ENCODE data around the gene SIGLEC14.

SIGLEC14 gene

GRCh38 chr19:51686171-51686570 is 39.5 kb upstream of the SIGLEC14 start:
- H4K20me1 ChIP-seq (ENCODE audit: control insufficient read depth, insufficient read depth, low read depth, low read length), result no peaks in the 10 kb centered on the region
- H3K79me2 ChIP-seq (ENCODE audit: control insufficient read depth, low read length), result no peaks in the 10 kb centered on the region
- H3K27me3 ChIP-seq (ENCODE audit: control insufficient read depth, low read length), result peaks cover 11% of the 10 kb centered on the region
- H3K4me2 ChIP-seq (ENCODE audit: low read length), result no peak overlapping the region
- no peaks in the 10 kb centered on the region for H3K36me3 ChIP-seq (ENCODE audit: control insufficient read depth, low read length)
- H3K27ac ChIP-seq (ENCODE audit: low read depth, low read length), result no peak overlapping the region
- H3K4me1 ChIP-seq (ENCODE audit: control insufficient read depth, low read length), result peaks cover 24% of the 10 kb centered on the region
- H3K9me2 ChIP-seq (replicated peaks; ENCODE audit: control insufficient read depth, low read length), result no peaks in the 10 kb centered on the region
- no peaks in the 10 kb centered on the region for H3F3A ChIP-seq (ENCODE audit: control insufficient read depth, insufficient read depth)
- peaks cover 19% of the 10 kb centered on the region for H3K9me3 ChIP-seq (ENCODE audit: control insufficient read depth, insufficient read depth, low read length)
- no peak overlapping the region for H3K4me3 ChIP-seq (ENCODE audit: low read length)
- TF ChIP-seq CTCF (IDR thresholded peaks at IDR 0.05; ENCODE audit: low read depth, low read length, poor library complexity, severe bottlenecking) (no peak), EZH2phosphoT487 (IDR thresholded peaks at IDR 0.05; ENCODE audit: borderline replicate concordance, low read length) (no peak)

GRCh38 chr19:51681286-51681941 is 34.8 kb upstream of the SIGLEC14 start:
- TF ChIP-seq EZH2phosphoT487 (IDR thresholded peaks at IDR 0.05; ENCODE audit: borderline replicate concordance, low read length), result no peak
- no peak for TF ChIP-seq CTCF (IDR thresholded peaks at IDR 0.05; ENCODE audit: low read depth, low read length, poor library complexity, severe bottlenecking)
- Histone ChIP-seq H3K4me3 (ENCODE audit: low read length) (no peak overlapping the region), H4K20me1 (ENCODE audit: control insufficient read depth, insufficient read depth, low read depth, low read length) (no peaks in the 10 kb centered on the region), H3K79me2 (ENCODE audit: control insufficient read depth, low read length) (no peaks in the 10 kb centered on the region), H3K27me3 (ENCODE audit: control insufficient read depth, low read length) (0 out of 2 replicates have a peak, but pooled peaks cover 2% of the 10 kb centered on the region), H3K36me3 (ENCODE audit: control insufficient read depth, low read length) (no peaks in the 10 kb centered on the region), H3F3A (ENCODE audit: control insufficient read depth, insufficient read depth) (no peaks in the 10 kb centered on the region), H3K9me2 (replicated peaks; ENCODE audit: control insufficient read depth, low read length) (no peaks in the 10 kb centered on the region), H3K9me3 (ENCODE audit: control insufficient read depth, insufficient read depth, low read length) (peaks cover 19% of the 10 kb centered on the region), H3K27ac (ENCODE audit: low read depth, low read length) (no peak overlapping the region), H3K4me1 (ENCODE audit: control insufficient read depth, low read length) (0 out of 2 replicates have a peak, but pooled peaks cover 3% of the 10 kb centered on the region), H3K4me2 (ENCODE audit: low read length) (no peak overlapping the region)

DNA sequence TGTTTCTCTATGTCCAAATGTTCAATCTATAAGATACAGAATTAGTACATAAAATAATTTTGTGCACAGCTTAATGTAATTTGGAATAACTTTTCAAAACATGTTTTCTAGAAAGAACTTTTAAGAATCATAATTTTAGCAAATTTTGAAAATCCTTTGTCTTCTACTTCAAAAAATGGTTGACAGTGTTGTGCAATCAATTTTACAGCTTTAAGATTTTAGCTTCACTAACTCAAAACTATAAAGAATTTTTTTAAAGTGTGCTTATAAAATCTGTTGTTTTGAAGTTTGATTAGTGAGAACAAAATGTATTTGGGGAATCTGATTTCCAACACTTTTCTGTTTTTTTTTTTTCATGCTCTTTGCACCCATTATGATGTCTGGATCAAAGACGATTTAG is 33.8 kb upstream of the SIGLEC14 start:
- no peaks in the 10 kb centered on the region for H3K9me2 ChIP-seq (replicated peaks; ENCODE audit: control insufficient read depth, low read length)
- no peak for TF ChIP-seq CTCF (IDR thresholded peaks at IDR 0.05; ENCODE audit: low read depth, low read length, poor library complexity, severe bottlenecking)
- no peak for TF ChIP-seq EZH2phosphoT487 (IDR thresholded peaks at IDR 0.05; ENCODE audit: borderline replicate concordance, low read length)
- no peak overlapping the region for H3K27ac ChIP-seq (ENCODE audit: low read depth, low read length)
- no peaks in the 10 kb centered on the region for H4K20me1 ChIP-seq (ENCODE audit: control insufficient read depth, insufficient read depth, low read depth, low read length)
- H3K4me3 ChIP-seq (ENCODE audit: low read length), result no peak overlapping the region
- H3K79me2 ChIP-seq (ENCODE audit: control insufficient read depth, low read length), result no peaks in the 10 kb centered on the region
- H3K9me3 ChIP-seq (ENCODE audit: control insufficient read depth, insufficient read depth, low read length), result peaks cover 14% of the 10 kb centered on the region
- H3F3A ChIP-seq (ENCODE audit: control insufficient read depth, insufficient read depth), result no peaks in the 10 kb centered on the region
- no peak overlapping the region for H3K4me2 ChIP-seq (ENCODE audit: low read length)
- 0 out of 2 replicates have a peak, but pooled peaks cover 3% of the 10 kb centered on the region for H3K4me1 ChIP-seq (ENCODE audit: control insufficient read depth, low read length)
- no peaks in the 10 kb centered on the region for H3K36me3 ChIP-seq (ENCODE audit: control insufficient read depth, low read length)
- no peaks in the 10 kb centered on the region for H3K27me3 ChIP-seq (ENCODE audit: control insufficient read depth, low read length)
